ENCODE data around the gene IFIT5. TPM values are rescaled to one million over a fixed set of nuclear protein-coding genes. Genes with fewer than 3 reads are reported as not detected.
"Not testable (repeated sequence)": the region's sequence is repeated elsewhere in the genome, so short reads cannot be mapped to it uniquely, and the experiment has no call there.

Gene IFIT5
- total RNA-seq, 6 donors from 2014 or later, result 6.5 to 30.8 (median 20.6) TPM

GRCh38 chr10:89388806-89389205, 25.6 kb upstream of the IFIT5 start:
- H3K4me1 ChIP-seq, result peaks cover 19 to 26% (median 20%) of the 10 kb centered on the region in 4 donors
- ATAC-seq (ENCODE audit: low FRiP score in 2 of 2) (no peak), DNase-seq (no peak)
- H3K9me3 ChIP-seq, result no peaks in the 10 kb centered on the region
- 84 to 86% methylated on average over 2 of the region's 2 CpGs for WGBS, 2 donors
- no peak overlapping the region for H3K4me3 ChIP-seq
- TF ChIP-seq EP300 (IDR thresholded peaks at IDR 0.05), result no peak
- TF ChIP-seq, protein P1, sequence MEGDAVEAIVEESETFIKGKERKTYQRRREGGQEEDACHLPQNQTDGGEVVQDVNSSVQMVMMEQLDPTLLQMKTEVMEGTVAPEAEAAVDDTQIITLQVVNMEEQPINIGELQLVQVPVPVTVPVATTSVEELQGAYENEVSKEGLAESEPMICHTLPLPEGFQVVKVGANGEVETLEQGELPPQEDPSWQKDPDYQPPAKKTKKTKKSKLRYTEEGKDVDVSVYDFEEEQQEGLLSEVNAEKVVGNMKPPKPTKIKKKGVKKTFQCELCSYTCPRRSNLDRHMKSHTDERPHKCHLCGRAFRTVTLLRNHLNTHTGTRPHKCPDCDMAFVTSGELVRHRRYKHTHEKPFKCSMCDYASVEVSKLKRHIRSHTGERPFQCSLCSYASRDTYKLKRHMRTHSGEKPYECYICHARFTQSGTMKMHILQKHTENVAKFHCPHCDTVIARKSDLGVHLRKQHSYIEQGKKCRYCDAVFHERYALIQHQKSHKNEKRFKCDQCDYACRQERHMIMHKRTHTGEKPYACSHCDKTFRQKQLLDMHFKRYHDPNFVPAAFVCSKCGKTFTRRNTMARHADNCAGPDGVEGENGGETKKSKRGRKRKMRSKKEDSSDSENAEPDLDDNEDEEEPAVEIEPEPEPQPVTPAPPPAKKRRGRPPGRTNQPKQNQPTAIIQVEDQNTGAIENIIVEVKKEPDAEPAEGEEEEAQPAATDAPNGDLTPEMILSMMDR (IDR thresholded peaks at IDR 0.05), result no peak
- no peak for TF ChIP-seq POLR2A (IDR thresholded peaks at IDR 0.05)
- no peak for TF ChIP-seq POLR2AphosphoS5 (IDR thresholded peaks at IDR 0.05)
- no peaks in the 10 kb centered on the region for H3K36me3 ChIP-seq
- H3K27me3 ChIP-seq, result no peaks in the 10 kb centered on the region
- H3K27ac ChIP-seq, result no peak overlapping the region

- no peak overlapping the region for H3K4me3 ChIP-seq
- TF ChIP-seq POLR2AphosphoS5 (IDR thresholded peaks at IDR 0.05) (no peak), POLR2A (IDR thresholded peaks at IDR 0.05) (no peak), EP300 (IDR thresholded peaks at IDR 0.05) (no peak)
- TF ChIP-seq, protein P1 (IDR thresholded peaks at IDR 0.05), result peak in 3 of 6 experiments; percentile 17 to 39 (median 20)
- H3K27ac ChIP-seq, result no peak overlapping the region
- H3K9me3 ChIP-seq, result no peaks in the 10 kb centered on the region
- 90% methylated on average over 1 of the region's 1 CpG for WGBS, 2 donors
- H3K27me3 ChIP-seq, result no peaks in the 10 kb centered on the region
- H3K36me3 ChIP-seq, result no peaks in the 10 kb centered on the region
- peaks cover 21 to 31% (median 24%) of the 10 kb centered on the region in 4 donors for H3K4me1 ChIP-seq
- no peak for DNase-seq
- ATAC-seq (ENCODE audit: low FRiP score in 2 of 2), result no peak
Observed at GRCh38 chr10:89389254-89389653, 25.1 kb upstream of the IFIT5 start.

DNA sequence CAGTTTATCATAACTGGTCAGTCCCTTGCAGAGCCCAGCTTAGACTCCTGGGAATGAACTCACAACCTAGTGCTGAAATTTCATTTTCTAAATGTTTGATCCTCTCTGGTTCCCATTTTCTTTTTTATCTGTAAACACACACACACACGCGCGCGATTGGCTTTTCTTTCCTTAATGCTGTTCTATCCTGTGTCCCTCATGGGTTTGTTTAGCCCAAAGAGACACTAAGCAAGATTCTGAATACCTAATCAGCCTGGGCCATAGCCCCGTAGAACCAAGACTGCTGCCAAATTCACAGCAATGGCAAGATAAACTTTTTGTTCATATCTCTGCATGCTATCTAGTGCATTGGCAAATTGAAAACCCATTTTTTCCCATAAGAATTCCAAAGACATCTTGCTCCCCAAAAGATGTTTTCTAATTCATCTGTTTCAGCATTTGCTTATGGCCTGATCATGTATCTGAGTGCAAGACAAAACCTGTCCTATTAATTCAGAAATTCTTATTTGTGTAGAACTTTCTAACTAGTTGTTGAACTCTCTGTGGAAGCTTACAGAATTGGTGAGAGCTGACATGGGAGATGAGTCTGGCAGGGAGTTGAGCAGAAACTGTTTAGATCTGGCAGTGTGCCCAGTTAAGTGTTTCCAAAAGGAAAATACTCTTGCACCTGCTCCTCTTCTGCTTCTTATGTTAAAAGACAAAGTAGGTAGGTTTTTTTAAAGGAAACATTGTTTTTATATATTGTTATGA, 23.7 kb upstream of the IFIT5 start:
- no peak for ATAC-seq (ENCODE audit: low FRiP score in 2 of 2)
- no peaks in the 10 kb centered on the region for H3K9me3 ChIP-seq
- H3K4me1 ChIP-seq, result peaks cover 21 to 41% (median 27%) of the 10 kb centered on the region in 4 donors
- H3K27me3 ChIP-seq, result no peaks in the 10 kb centered on the region
- TF ChIP-seq, protein P1 (IDR thresholded peaks at IDR 0.05), result no peak
- no peak for TF ChIP-seq POLR2A (IDR thresholded peaks at IDR 0.05)
- no peak for TF ChIP-seq EP300 (IDR thresholded peaks at IDR 0.05)
- no peak for TF ChIP-seq POLR2AphosphoS5 (IDR thresholded peaks at IDR 0.05)
- no peak overlapping the region for H3K4me3 ChIP-seq
- H3K27ac ChIP-seq, result peak overlapping the region in 1 of 4 donors; percentile 23
- DNase-seq, result no peak
- H3K36me3 ChIP-seq, result no peaks in the 10 kb centered on the region
- 73 to 80% methylated on average over 5 of the region's 5 CpGs for WGBS, 2 donors

DNA sequence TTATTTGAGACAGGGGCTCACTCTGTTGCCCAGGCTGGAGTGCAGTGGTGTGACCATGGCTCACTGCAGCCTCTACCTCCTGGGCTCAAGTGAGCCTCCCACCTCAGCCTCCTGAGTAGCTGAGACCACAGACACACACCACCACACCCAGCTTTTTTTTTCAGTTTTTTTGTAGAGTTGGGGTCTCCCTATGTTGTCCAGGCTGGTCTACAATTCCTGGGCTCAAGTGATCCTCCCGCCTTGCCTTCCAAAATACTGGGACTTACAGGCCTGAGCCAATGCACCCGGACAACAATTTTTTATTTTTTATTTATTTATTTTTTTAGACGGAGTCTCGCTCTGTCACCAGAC, 23.2 kb upstream of the IFIT5 start:
- not testable (repeated sequence) for H3K9me3 ChIP-seq; H3K36me3 ChIP-seq; H3K4me3 ChIP-seq; ATAC-seq (ENCODE audit: low FRiP score in 2 of 2); H3K27me3 ChIP-seq; DNase-seq
- 93 to 96% methylated on average over 4 of the region's 4 CpGs for WGBS, 2 donors
- peaks cover 21 to 41% (median 27%) of the 10 kb centered on the region in 4 donors for H3K4me1 ChIP-seq
- H3K27ac ChIP-seq, result peak overlapping the region in 3 of 4 donors; percentile 74 to 87 (median 86)

DNA sequence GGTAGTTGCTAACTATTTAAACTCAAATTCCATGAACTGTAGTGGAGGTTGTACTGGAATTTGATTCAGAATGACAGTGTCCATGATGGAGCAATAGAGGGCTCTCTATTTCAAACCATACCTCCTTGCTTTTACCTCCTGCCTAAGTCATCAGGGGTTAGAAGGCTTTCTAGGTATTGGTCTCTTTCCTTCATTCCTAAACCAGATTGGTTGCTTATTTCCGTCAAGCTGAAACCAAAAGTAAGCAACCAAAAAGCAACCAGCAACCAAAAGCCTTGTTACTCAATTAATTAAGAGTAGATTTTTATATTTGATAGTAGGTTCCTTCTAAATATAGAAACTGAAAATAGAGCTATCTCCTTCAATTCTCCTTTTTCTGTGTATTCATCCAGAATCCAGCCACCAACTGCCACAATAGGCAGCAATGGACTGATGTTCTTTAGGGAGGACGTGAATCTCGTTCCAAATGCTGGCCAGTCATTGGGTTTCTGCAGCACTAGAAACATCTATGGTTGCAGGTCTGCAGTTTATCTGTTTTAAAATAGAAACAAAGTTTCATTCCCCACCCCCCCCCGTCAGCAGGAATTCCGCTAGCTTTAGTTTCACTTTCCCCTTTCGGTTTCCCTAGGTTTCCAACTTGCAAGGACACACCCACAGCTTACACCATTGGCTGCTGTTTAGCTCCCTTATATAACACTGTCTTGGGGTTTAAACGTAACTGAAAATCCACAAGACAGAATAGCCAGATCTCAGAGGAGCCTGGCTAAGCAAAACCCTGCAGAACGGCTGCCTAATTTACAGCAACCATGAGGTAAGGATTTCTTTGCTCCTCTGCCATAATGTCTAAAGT, 22.2 kb upstream of the IFIT5 start, which contains the start of gene IFIT1:
TSS of gene IFIT1 (plus strand) at position 717 of the 850 bp plus-strand sequence. CDS start at position 807, 90 bp downstream.
- H3K27ac ChIP-seq, result peak within 1 kb of the TSS; percentile 74 to 87 (median 84)
- peak; percentile 94 to 95 for ATAC-seq (ENCODE audit: low FRiP score in 2 of 2)

More for the DNA sequence above, 22.2 kb upstream of the IFIT5 start, which contains the start of gene IFIT1:
- TF ChIP-seq POLR2A (IDR thresholded peaks at IDR 0.05) (peak in 1 of 4 donors; percentile 59), POLR2AphosphoS5 (IDR thresholded peaks at IDR 0.05) (peak in 1 of 2 donors; percentile 24)
- TF ChIP-seq, protein P1 (IDR thresholded peaks at IDR 0.05), result no peak
- Histone ChIP-seq H3K36me3 (no peaks in the 10 kb centered on the region), H3K27me3 (no peaks in the 10 kb centered on the region), H3K4me1 (peaks cover 21 to 38% (median 27%) of the 10 kb centered on the region in 4 donors), H3K9me3 (no peaks in the 10 kb centered on the region), H3K4me3 (peak within 1 kb of the TSS; percentile 44 to 61 (median 54))
- peak in 1 of 2 donors; percentile 60 for DNase-seq
- 1 to 2% methylated on average over 8 of the region's 8 CpGs for WGBS, 2 donors

Measured in upper lobe of left lung (tissue), 6 donors.